Esophagus squamous epithelium (tissue), 4 donors: ENCODE data around the gene AMPH.
"Not testable (repeated sequence)": the region's sequence is repeated elsewhere in the genome, so short reads cannot be mapped to it uniquely, and the experiment has no call there.

ENCODE experiments used
- CTCF ChIP-seq, 6 experiments: fragments of 450-650 bp in 4 of 6; fragments of 200-600 bp in 2 of 6; sonication (generic) in 2 of 6; IDR thresholded peaks; one replicate each; pipeline ENCODE4 v1.5.1; 2016 to 2019; ENCODE audit warnings: antibody characterized with exemption in 6 of 6, mild to moderate bottlenecking in 4 of 6, moderate library complexity in 4 of 6
- POLR2A ChIP-seq, 4 donors: fragments of 450-650 bp; IDR thresholded peaks; one replicate each; pipeline ENCODE4 v1.6.1; 2017; ENCODE audit warnings: antibody characterized with exemption in 4 of 4, mild to moderate bottlenecking in 4 of 4, moderate library complexity in 3 of 4

GRCh38 chr7:38358273-38358831 lies 272.8 kb downstream of the AMPH start:
- peak in 1 of 4 donors; percentile 26 for TF ChIP-seq POLR2A (IDR thresholded peaks at IDR 0.05)
- not testable (repeated sequence) for TF ChIP-seq CTCF (IDR thresholded peaks at IDR 0.05)
